ENCODE results near the gene SANBR.

DNA sequence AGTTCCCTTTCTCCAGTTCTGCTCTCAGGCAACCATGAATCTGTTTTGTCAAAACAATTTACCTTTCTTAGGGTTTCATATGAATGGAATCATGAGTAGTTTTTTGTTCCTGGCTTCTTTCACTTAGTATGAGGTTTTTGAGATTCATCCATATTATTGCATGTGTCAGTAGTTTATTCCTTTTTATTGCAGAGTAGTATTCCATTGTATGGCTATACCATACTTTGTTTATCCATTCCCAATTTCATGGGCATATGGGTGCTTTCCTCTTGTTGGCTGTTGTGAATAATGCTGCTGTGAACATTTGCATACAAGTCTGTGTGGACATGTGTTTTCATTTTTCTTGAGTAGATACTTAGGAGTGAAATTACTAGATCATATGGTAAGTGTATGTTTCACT lies 46.0 kb downstream of the SANBR start:
- TF ChIP-seq ZZZ3 (CRISPR knock-in tag; IDR thresholded peaks at IDR 0.05; ENCODE audit: borderline replicate concordance) (no peak), ZBTB43 (CRISPR knock-in tag; conservative IDR thresholded peaks at IDR 0.05) (no peak), SMARCC2 (IDR thresholded peaks at IDR 0.05) (no peak), PAX8 (CRISPR knock-in tag; IDR thresholded peaks at IDR 0.05; ENCODE audit: borderline replicate concordance) (no peak), MXI1 (IDR thresholded peaks at IDR 0.05; ENCODE audit: borderline replicate concordance, low read depth, low read length) (no peak), POLR2A (IDR thresholded peaks at IDR 0.05; ENCODE audit: insufficient read depth in 1 of 2, low read depth in 2 of 2, low read length in 2 of 2) (no peak), ATF2 (CRISPR knock-in tag; IDR thresholded peaks at IDR 0.05) (no peak), ZNF451 (CRISPR knock-in tag; IDR thresholded peaks at IDR 0.05) (no peak), TOE1 (CRISPR knock-in tag; IDR thresholded peaks at IDR 0.05) (no peak), RAD21 (CRISPR knock-in tag; IDR thresholded peaks at IDR 0.05) (no peak), PTBP1 (IDR thresholded peaks at IDR 0.05; ENCODE audit: low read depth, low read length, poor library complexity, severe bottlenecking) (no peak), SRSF9 (IDR thresholded peaks at IDR 0.05; ENCODE audit: borderline replicate concordance, insufficient read depth, low read depth, low read length, poor library complexity, severe bottlenecking) (no peak), TFDP2 (CRISPR knock-in tag; IDR thresholded peaks at IDR 0.05) (no peak), SMC3 (IDR thresholded peaks at IDR 0.05; ENCODE audit: low read length) (no peak)
